Hepatocyte (in vitro differentiated cells): ENCODE data around the gene FPR1.

Experiments used
- CTCF ChIP-seq: fragments of 200-600 bp; sonication (generic); IDR thresholded peaks from 2 replicates; pipeline ENCODE4 v1.5.1; 2016; ENCODE audit warnings: antibody characterized with exemption, mild to moderate bottlenecking; ENCODE audit not compliant: poor library complexity
- EZH2 ChIP-seq: fragments of 200-600 bp; sonication (generic); IDR thresholded peaks from 2 replicates; pipeline ENCODE4 v1.6.1; 2016; ENCODE audit warnings: antibody characterized with exemption, mild to moderate bottlenecking, borderline replicate concordance
- EZH2phosphoT487 ChIP-seq: fragments of 200-600 bp; sonication (generic); IDR thresholded peaks from one replicate; pipeline ENCODE4 v1.6.1; 2018; ENCODE audit warnings: antibody characterized with exemption, mild to moderate bottlenecking, low read depth, moderate library complexity; ENCODE audit not compliant: unreplicated experiment, severe bottlenecking

- no peak for TF ChIP-seq CTCF
- no peak for TF ChIP-seq EZH2phosphoT487
- TF ChIP-seq EZH2: no peak
Observed at GRCh38 chr19:51749979-51750378, 1.7 kb downstream of the FPR1 start.
